ENCODE results near the gene ONECUT1.

Gene ONECUT1

DNA sequence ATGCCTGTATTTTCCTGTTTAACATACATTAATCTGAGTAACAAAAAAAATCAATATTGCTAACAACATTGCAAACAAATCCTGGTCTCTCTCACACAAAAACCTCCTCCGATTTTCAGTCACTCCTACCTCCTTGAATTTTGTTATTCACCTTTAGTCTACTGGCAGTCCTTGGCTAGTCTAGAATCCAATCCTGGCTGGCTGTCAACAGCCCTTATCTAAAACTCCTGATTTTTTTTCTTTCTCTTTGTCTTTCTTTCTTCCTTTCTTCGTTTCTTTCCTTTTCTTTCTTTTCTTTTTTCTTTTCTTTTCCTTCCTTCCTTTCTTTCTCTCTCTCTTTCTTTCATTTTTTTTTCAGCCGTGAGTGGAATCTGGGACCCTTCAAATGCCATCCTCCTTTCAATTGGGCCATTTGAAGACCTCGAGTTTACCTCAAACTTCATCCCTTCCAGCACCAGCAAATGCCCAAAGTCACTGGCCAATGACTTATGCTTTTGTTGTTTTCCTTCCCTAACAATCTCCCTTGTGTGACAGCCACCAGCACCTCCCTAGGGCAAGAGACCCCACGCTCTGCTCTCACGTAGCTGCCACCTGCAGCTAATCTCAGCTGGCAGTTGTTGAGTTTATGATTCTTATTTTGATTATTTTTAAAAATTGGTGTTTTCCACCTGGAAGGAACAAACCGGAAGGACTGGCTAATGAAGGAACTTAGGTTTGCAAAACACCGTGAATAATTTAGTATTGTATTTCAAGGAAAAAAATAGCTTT is 6.8 kb upstream of the ONECUT1 start:
- DNase-seq (ENCODE audit: low spot score) = no peak

- DNase-seq (ENCODE audit: low spot score) = no peak
Observed at GRCh38 chr15:52796228-52796521, 6.0 kb upstream of the ONECUT1 start.

DNA sequence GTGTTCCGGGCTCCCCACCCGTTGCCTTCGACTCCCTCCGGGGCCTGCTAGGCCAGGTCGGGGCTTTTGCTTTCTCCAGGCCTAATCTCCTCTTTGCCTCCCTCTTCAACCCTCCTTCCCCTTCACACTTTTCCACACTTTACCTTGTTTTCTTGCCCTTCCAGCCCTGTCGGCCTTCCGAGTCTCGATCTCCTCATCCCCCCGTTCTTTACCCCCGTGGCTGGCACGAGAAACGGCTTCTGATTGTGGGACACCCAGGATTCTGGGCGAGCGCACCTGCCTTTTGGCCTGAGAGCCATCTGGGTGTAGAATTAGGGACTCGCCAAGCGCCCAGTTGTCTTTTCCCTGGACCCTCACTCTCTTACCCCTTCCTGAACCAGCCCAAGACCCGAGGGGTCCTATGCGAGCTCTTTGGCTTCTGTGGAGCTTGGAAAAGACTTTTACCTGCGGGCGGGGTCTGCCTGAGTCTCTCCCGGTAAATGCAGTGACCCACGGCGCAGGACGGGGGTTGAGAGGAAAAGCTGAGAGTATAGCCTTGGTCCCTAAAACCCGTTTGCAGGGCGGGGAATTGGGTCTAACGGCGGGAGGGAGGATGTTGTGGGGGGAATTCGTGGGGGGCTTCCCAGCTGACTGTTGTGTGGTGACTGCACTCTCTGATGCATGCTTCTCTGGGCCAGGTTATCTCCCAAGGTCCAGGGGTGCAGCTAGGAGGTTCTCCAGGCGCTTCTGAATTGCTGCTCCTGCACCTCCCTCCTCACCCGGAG is 5.5 kb upstream of the ONECUT1 start:
- no peak for DNase-seq (ENCODE audit: low spot score)

DNA sequence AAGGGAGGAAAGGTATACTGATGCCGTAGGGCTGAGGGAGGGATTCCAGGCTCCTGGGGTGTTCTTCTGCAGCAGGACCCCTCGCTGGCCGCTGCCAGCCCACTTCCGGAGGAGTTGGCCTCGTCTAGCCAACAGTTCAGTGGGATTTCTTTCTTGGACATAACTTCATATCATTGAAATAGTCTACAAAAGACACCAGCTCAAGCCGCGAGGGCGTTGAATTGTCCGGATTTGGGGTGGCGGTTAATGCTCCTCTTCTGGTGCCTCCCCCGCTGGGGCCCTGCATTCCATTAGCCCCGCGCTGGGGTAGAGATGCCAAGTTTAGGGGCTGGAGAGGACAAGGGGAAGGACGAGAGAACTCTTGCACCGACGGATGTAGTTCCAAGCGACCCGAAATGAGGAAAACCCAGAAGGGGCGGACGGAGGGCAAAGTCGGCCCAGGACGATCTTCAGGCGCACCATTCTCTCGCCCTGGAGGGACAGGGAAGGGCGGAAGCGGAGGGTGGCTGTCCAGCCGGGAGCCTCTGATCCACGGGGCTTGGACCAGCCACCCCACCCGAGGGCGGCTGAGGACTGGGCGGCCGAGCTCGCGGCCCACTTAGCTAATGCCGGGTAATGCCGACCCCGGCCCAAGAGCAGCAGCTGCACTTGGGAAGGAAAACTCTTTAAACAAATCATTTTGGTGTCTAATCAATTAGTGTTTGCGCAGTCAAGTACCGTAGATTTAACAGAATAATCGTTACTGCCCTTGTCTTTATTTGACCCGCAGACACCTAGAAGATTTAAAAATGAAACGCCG is 4.7 kb upstream of the ONECUT1 start:
- DNase-seq (ENCODE audit: low spot score) = no peak

DNA sequence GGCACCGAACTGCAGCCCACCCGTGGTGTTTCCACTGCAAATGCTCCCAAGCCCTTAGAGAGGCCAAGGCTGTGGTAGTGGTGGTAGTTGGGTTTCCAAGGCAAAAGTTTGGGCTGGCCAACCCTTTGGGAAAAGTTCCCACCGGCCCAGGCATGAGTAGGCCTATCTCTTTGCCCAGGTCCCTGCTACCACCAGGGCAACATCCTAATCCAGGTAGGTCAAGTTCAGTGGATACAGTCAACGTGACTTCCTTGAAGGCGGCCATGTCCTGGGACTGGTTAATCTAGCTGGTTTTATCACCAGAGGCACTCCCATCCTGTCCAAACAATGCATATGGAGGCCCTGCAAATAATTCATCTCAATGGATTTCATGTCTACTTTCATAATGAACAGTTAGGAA is 1.6 kb upstream of the ONECUT1 start:
- DNase-seq (ENCODE audit: low spot score) = no peak

DNA sequence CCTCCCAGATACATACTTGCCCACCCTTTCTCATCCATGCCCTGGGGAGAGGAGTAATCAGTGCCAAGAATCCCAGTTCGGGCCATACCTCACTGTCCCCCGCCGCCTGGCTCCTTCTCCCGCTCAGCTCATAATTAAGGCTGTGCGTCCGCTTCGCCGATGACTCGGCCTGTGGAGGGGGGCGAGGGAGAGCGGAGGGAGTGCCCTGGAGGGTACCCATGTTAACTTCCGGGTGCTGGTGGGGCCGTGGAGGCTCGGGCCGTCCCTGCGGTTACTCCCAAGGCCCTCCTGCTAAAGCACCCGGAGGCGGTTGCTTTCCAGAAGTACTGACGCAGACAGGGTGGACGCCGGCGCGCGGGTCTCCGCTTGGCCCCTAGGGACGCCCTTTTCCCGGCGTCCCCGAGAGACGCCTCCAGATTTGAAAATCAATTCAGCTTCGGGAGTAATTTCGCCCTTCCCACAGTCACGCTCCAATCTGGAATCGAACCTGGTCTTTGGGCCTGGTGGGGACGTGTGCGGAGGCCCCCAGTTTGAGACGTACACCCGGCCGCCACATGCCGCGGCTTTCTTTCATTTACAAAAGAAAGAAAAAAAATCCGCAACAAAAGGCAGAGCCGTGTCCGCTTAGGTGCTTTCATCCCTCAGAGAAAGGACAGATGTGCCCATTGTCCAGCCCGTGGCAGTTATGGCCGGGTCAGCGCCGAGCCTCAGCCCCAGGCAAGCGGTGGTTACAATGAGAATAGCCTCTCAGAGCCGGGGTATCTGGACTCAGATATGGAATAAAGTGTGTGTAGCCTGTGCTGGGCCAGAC is 1.0 kb upstream of the ONECUT1 start:
- no peak for DNase-seq (ENCODE audit: low spot score)

GRCh38 chr15:52789601-52790168 is 451 bp downstream of the ONECUT1 start:
- no peak for DNase-seq (ENCODE audit: low spot score)

DNA sequence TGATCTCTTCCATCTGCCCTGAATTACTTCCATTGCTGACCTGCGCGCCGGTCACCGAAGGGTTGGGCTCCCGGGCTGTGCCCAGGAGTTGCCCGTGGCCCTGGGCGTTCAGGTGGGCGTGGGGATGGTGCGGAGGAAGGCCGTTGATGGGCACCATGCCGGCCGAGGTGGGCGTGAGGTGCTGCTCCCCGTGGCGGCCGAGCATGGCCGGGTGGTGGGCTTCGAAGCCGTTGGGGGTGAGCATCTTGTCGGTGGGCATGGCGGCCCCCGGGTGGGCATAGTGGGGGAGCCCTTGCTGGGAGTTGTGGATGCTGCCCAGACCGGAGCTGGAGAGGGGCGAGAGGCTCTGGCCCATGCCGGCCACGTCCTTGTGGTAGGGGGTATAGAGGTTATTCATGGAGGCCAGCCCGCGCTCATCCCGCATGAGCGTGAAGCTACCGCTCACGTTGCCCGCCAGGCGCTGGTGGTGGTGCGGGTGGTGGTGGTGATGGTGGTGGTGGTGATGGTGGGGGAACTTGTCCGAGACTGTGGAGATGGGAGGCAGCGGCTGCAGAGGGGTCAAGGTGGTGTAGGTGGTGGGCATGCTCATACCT is 1.0 kb downstream of the ONECUT1 start:
- DNase-seq (ENCODE audit: low spot score) = no peak

- DNase-seq (ENCODE audit: low spot score) = no peak
Observed at GRCh38 chr15:52788099-52788986, 1.8 kb downstream of the ONECUT1 start.

- no peak for DNase-seq (ENCODE audit: low spot score)
Observed at GRCh38 chr15:52787549-52788098, 2.5 kb downstream of the ONECUT1 start.

DNA sequence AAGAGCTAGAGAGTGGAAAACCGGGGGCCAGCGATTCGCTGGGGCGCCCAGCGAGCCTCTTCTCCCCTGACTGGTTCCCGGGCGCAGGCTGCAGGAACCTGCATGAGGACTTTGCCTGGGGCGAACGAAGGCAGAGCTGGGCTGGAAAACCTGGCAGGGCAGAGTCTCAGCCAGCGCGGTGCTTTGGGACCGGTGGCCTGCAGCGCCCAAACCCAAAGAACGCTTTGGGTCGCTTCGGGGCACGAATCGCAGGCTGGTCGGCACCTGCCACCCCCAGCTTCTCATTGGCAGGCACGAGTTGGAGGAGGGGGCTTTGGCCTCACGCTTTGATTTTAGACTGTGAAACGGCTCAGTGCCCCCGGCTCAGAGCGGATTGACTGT is 3.0 kb downstream of the ONECUT1 start:
- no peak for DNase-seq (ENCODE audit: low spot score)

GRCh38 chr15:52786436-52787122 is 3.6 kb downstream of the ONECUT1 start:
- DNase-seq (ENCODE audit: low spot score) = no peak

GRCh38 chr15:52785672-52786406 is 4.3 kb downstream of the ONECUT1 start:
- no peak for DNase-seq (ENCODE audit: low spot score)

- DNase-seq (ENCODE audit: low spot score) = no peak
Observed at GRCh38 chr15:52784799-52785671, 5.1 kb downstream of the ONECUT1 start.

- no peak for DNase-seq (ENCODE audit: low spot score)
Observed at GRCh38 chr15:52783929-52784798, 6.0 kb downstream of the ONECUT1 start.

- no peak for DNase-seq (ENCODE audit: low spot score)
Observed at GRCh38 chr15:52783191-52783829, 6.8 kb downstream of the ONECUT1 start.
